ENCODE results near the gene SUCLG1.

The SUCLG1 gene

DNA sequence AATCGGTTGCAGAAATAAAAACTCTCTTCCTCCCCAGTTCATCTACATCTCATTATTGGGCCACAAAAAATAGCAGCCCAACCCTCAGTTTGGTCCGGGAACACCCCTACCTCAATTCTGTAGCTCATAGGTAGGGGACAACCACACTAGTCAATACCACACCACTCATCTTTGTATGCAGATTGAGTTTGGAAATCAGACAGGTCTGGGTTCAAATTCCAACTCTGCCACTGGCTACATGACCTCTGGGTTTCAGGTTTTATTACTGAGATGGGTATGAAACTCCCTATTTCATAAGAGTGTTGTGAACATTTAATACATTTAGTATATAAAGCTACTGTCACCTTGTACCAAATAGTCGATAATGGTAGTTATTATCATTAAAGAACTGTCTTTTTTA lies 2.2 kb upstream of the SUCLG1 start:
- DNase-seq (ENCODE audit: low spot score) = no peak

DNA sequence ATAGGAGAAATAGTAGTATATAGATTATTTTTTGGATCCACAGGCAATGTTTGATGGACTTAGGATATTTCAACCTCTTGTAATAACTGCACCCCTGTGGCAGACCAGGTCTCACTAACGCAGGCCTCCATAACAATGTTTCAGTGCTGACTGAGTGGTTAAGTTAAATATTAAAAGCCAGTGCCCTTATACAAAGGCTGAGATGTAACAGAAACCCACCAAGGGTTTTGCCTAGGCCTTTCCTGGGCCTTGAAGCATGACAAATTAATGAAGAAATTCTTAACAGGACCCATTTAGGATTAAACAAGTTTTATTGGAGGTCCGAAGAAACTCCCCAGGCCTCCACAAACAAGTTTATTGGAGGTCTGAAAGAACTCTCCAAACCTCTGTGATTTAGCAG lies 1.6 kb upstream of the SUCLG1 start:
- no peak for DNase-seq (ENCODE audit: low spot score)

DNA sequence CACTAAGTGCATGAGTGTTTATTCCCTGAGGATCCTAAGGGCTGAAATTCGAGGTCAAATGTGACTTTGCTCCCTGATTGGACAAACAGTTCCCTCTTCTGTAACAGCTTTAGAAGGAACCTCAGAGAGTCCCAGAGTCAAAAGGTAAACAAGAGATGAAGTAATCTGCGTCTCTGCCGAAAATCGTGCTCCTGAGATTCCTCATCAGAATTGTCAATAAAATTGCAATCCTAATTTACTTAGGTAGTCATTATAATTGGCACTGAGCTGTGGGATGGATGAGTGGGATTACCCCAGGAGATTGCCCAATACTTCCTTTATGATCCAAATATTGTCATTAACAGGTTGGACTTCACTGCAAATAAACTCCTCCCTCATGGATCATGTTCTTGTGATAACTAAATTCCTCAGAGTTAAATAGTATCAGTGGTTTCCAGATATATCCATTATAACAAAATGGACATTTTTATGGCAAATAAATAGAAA lies 907 bp upstream of the SUCLG1 start:
- DNase-seq (ENCODE audit: low spot score) = no peak

DNA sequence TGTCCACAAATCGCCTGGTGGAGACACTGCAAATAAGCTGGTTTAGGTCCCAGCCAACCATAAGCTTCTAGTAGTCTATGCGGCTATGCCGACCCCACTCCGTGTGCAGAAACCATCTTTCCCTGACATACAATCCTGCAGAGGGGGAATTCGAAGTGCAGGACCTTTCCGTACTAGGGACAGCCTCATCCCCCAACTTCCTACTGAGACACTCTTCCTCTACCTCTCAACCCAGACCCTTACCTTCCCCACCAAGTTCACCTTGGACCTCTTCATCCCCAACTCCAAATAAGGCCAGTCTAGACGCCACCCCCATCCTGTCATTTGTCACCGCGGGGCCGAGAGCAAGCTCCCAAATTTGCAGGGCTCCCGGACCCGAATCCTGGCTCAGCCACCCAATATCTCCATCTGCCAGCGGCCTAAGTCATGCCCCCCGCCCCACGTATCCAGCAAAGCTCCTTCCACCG lies 496 bp downstream of the SUCLG1 start:
- DNase-seq (ENCODE audit: low spot score) = peak; percentile 24

DNA sequence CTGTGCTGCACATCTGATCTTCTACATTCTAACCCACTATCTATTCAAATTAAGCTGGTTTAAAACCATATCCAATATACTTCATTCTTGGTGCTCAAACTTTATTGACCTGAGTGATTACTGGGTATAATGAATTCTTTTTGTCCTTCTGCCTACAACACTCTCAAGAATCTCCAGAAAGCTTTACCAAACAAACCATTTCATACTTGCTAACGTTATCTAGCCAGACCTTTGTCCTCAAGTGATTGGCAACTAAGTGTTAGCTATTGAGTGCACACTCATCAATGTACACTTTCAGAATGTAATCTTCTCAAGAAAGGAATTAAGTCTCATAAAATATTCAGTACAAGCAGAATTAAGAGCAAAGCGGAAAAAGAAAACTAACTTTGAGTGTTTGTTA lies 1.4 kb downstream of the SUCLG1 start:
- no peak for DNase-seq (ENCODE audit: low spot score)

DNA sequence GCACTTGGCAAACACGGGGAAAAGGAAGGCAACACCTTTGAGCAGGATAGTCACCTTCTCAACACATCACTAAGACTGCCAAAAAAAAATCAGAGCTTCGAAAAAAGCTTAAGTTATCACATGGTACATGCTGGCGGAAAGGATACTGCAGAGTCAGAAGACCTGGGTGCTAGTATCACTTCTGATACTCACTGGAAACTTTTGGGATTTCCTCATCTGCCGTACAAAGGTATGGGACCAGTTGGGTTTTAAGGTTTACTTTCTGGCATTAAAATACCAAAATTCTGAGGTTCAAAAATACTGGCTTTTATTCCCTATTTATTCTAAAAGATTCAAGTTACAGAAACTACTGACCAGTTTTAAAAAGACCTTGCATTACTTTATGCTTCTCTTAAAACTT lies 2.9 kb downstream of the SUCLG1 start:
- no peak for DNase-seq (ENCODE audit: low spot score)

DNA sequence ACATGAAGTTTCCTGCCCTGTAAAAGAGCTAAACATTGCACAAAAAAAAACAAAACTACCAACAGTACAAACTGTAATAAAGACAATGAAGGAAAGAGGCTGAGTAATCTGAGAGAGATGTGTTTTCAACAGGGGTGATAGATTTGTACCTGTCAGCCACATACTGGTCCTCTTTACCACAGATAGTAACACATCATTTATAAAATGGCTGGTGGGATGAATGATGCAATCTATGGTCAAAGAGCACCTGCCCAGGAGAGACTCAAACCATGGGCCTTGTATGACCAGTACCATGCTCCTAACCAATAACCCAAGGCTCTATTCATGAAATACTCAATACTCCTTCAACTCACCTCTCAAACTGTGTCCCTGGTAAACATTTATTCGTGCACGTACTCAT lies 4.5 kb downstream of the SUCLG1 start:
- no peak for DNase-seq (ENCODE audit: low spot score)

DNA sequence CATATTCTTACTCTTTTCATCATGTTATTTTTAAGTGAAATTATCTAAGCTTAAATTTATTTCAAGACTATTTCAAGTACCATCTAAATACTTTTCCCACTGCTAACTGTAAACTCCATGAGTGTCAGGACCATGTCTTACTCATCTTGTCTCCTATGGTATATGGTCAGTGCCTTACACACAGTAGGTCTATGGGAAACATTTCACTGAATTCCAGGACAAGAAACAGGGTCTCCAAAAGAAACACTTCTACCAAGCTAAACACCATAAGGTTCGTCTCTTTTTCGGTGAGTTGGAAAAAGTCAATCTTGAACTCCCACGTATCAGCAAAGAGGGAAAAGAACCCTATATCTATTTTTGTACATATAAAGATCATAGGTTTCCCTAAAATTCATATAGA lies 6.5 kb downstream of the SUCLG1 start:
- DNase-seq (ENCODE audit: low spot score) = no peak

DNA sequence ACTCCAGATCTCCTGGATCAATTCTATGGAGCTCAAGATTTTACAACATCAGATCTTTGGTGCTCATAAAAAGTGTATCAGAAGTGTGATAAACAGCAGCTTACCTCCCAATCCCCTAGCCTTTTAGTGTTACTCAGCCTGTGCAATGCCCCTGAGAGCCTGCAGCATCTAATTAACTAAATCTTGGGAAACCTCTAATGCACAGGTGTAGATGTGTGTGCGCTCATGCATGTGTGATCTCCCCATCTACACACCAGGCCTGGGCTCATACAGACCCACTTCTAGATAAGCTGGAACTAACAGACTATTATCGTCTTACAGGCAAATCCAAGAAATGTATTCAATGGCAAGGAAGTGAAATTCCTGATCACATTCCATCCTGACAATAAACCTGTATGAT lies 7.5 kb downstream of the SUCLG1 start:
- no peak for DNase-seq (ENCODE audit: low spot score)

DNA sequence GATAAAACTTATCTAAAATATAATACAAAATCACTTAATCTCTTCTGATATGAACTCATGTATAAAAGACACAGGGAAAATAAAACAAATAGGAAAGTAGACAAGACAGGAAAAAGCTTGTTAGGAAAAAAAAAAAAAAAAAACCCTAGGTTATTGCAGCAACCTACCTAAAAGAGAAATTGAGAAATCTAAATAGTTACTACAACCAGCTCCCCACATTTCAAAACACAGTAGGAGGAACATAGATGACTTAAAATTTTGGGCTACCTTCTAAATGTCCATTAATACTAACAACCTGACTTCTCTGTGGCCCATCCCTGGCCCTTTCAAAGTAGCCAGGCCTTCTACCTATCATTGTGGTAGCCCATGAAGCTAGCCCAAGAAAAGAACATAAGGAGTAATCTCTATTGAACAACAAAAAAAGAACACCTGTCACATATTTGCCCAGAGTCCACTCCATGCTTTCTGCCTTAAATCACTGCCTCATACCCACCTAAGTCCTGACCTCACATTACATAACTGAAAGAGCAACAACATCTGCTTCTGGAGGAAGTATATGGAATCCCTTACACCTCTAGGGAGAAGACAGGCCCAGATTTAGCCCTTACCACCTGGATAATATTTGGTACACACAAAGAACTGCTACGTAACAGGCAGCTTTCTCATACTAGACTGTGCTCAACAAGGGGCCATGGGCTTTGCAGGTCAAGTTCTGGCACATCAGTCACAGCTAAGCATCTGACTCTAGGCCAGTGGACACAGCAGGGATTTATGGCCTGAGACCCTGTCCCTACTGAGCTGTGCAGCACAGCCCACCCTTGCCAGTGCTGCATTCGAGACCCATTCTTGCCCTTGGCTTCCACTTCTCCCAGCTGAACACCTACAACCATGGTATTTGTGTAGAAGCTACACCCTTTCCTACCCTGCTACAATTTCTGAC lies 8.5 kb downstream of the SUCLG1 start:
- no peak for DNase-seq (ENCODE audit: low spot score)

DNA sequence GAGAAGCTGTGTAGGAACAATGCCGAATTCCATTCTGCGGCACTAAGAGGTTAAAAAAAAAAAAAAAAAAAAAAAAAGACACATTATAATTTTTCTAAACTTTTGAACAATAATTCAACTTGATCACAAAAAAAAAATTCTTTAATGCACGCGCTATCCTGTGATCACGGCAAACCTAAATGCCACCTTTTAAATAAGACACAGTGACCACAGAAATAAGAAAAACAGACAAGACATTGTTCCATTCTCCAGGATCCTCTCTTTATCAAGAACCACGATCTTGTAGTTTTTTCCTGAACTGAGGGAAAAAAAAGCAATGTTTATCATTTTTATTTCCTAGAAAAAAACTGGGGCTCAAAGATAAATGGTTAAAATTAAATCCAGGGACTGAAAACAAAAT lies 9.4 kb downstream of the SUCLG1 start:
- no peak for DNase-seq (ENCODE audit: low spot score)

DNA sequence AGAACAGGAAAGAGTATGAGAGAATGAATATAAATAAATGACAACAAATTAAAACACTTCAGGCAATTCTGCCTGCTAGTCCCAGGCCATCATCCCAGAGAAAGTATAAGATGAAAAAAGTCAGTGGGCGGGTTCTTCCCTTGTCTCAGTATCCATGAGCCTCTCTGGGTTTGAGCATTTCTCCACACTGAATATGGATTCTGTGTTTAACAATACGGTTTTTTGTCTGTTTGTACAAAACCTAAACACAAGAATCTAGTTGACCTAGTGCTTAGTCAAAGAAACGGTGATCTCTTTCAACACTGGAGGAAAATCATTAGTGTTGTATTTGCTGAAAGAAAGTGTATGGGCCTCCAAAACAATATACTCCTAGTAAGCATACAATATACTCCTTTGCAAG lies 10.0 kb downstream of the SUCLG1 start:
- no peak for DNase-seq (ENCODE audit: low spot score)

DNA sequence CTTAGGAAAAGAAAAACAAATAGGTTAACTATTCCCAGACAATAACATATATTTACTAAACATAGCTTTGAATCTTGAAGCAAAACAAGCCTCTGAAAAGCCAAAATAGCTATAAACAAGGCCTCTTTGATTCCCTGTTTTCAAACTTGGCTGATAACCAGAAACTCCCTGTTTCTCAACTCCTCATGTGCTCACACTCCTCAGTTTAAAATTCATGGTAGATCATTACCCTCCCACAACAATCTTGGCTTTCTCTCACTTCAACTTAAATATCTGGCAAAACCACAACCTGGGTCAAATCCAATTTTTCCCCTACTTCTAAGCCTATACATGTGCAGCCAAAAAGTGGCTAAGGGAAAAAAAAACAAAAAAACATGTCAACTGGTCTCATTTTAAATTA lies 15.6 kb downstream of the SUCLG1 start:
- no peak for DNase-seq (ENCODE audit: low spot score)

DNA sequence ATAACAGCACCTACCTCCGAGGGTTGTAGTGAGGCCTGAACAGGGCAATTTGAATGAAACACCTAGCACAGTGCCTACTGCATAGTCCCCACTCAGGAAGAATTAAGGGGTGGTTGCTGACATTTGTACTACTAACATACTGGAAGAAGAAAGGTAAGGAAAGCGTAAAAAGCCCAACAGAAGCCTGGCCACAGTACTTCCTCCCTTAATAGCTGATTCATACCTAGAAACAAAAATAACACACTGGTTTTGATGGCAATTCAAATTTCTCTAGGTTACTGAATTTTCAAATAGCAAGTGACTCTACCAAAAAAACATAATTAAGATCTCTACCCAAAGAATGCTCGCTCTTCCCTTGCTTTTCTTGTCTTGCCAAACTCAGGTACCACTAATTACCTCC lies 16.2 kb downstream of the SUCLG1 start:
- DNase-seq (ENCODE audit: low spot score) = no peak

DNA sequence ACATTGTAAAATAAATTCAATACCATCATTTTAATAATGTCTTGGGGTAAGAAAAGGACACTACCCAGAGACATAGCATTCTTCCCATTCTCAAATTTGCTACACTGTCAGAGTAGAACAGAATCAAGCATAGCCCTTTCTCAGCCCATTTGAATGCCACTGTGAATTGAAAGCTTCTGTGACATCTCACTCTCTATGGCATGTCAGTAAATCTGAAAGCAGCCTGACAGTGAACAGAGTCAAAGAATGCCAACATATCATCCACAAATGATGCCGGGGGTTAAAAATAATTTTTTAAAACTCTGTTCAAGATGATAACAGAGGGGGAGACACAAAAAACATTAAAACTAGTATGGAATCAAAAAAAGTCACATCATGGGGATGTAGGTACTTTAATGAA lies 17.6 kb downstream of the SUCLG1 start:
- no peak for DNase-seq (ENCODE audit: low spot score)

DNA sequence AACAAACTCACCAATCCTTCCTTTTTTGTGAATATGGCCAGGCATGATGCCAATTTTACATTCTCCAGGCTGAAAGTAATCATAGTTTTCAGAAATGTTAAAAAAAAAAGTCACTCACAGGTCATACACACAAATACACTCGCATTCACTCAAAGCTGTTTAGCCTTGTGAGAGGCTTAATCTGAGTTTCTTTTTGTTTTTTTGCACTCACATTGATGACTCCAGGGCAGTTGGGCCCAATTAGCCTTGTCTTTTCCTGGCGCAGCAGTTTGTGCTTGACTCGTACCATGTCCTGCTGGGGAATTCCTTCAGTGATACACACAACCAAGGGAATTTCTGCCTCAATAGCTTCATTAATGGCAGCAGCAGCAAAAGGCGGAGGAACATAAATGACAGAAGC lies 18.0 kb downstream of the SUCLG1 start:
- DNase-seq (ENCODE audit: low spot score) = no peak

DNA sequence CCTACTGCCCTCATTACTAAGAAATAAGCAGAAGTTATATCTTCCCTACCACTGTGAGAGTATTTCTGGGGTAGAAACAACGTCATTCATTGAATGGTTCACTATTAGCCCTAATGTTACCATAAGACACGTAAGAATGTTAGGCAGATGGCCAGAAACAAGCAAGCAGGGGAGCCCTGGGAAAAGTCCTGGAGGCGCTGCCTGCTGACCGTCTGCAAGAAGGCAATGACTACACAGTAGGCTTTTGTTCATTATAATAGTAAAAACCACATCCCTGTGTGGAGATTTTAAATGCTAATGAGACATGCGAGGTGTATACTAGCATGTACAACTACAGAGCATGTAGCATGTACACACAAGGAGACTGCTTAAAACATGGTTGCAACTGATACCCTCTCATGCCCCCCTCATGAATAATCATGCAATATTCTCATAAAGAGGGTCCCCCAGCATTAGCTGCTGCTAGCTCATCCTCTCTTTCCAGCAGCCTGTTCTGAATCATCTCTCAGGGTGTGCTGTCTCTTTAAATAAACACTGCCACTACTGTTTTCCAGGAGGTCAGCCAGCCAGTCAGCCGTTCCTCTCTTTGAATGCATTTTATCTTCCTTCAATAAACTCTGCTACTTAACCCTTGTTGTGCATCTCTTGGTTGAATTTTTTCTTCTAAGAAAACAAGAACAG lies 23.6 kb downstream of the SUCLG1 start:
- no peak for DNase-seq (ENCODE audit: low spot score)

DNA sequence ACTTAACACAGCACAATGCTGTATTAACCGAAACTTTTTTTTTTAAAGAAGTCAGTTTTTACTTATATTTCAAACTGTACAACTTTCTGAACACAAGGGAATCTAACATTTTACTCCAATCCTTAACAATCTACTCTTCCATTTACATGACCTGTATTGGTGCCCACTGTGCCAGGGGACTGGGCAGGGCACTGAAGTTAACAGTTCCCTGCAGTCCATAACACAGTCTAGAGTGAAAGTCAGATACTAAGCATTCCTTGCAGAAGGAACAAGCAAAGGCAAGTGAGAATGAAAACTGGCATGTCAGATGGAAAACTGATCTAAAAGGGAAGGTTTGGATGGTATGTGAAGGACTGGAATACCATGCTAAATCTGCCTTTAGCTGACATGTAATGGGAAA lies 29.8 kb downstream of the SUCLG1 start:
- DNase-seq (ENCODE audit: low spot score) = no peak

DNA sequence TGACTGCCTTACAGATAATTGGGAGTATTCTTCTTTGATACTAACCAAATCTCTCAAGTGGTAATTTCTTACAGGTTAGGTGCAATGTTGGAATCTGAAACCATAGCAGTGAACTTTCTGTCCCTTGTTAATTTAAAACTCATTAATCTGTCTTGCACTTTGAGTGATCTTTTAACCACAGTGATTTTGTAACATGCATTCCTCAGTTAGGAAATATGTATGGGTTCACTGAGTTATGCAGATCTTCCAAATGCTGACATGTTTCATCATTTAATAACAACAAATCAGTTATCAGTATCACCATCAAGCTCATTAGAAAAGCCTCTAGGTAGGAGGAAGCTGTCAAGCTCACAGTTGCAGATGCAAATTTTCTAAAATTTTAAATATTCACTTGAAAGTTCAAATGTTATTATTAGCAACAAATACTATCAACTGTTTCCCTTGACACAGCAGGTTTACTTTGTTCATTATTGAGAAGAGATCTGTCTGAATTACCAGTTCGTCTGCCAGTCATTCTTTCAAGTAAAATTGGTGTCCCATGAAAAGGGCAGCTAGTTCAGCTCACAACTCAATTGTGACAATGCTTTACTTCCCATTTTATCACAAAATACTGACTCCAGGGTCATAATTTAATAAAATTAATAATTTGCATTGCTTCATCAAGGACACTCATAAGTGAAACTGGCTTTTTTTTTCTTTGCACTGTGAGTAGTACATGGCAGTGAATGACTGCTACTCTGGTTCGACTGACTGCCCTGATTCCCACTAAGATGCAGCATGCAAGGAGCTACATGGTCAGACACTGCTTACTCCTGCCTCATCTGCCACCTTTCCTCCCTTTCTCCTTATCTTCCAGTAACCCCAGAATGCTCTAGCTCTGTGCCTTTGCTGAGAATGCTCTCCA lies 31.6 kb downstream of the SUCLG1 start:
- DNase-seq (ENCODE audit: low spot score) = no peak

DNA sequence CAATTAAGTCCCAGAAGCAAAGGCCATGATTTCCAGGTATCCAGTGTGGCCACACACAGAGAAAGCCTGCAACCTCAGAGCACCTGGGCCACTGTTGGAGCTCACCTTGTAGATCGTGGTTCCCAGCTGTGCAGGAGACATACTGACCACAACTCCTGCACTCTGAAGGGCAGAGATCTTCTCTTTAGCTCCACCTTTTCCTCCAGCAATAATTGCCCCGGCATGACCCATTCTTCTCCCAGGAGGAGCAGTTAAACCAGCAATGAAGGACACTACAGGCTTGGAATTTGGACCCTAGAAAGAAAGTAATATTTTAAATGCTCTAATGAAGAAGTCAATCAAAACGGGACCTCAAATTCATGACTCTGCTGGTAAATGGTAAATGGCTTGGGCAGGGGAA lies 33.8 kb downstream of the SUCLG1 start:
- DNase-seq (ENCODE audit: low spot score) = no peak

DNA sequence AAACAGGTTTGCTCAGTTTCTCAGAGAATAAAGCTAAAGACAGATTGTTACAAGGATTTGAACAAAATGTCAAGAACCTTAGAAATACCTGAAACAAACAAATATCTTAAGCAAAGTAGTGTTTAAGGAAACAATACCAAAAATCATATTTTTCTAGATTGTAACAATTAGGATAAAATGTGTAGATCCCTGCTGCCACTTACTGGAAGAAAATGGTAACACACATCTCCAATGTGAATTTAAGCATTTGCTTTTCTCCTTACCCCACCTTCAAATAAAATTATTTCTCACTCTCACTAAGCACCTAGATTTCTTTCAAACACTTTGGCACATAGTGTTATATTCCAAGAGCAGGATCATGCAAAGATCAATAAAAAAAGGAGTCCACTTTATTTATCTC lies 34.9 kb downstream of the SUCLG1 start:
- no peak for DNase-seq (ENCODE audit: low spot score)

DNA sequence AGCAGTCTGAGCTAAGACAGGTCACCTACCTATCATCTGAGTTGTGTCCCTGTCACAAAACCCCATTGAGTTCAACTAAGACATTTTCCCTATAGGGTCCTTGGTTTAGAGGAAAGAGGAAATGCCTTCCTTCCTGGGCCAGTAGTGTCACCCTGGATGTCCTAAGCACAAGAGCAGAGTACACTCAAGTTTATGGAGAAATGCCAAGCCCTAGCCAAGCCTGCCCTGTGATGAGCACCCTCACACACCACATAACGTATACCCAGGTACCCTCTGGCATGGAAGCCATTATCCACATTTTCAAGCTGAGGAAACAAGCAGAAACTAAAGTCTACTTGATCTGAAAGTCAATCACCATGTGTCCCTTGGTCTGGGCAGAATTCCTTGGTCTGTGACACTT lies 37.3 kb downstream of the SUCLG1 start:
- no peak for DNase-seq (ENCODE audit: low spot score)
